RPMI8226 (cell line): Measurements from ENCODE around the gene ABI3BP.

ENCODE experiments used
- DNase-seq: peaks from one replicate; pipeline ENCODE4 v3.0.0-alpha.2; 2015

ABI3BP gene

GRCh38 chr3:100761211-100761942 is 231.8 kb downstream of the ABI3BP start:
- DNase-seq = peak; percentile 92

- DNase-seq = peak; percentile 41
Observed at GRCh38 chr3:100760377-100760776, 232.8 kb downstream of the ABI3BP start.

DNA sequence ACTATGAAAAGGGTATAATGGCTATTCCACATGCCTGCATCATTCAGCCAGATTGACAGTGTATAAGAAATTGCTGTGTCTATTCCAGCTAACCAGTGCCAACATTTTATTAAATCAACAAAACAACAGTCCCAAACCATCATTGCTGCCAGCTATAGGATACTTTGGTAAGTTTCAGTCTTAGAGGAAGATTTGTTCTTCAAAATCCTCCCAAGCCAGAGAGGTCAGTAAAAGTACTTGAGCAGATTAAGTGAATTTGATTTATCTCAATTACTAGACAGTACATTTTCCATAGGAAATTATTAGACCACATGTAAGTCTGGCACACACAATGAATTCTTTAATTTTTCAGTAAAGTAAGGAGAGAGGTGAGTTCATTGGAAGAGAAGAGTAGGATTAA is 233.3 kb downstream of the ABI3BP start:
- DNase-seq = no peak

- DNase-seq = no peak
Observed at GRCh38 chr3:100759159-100759558, 234.1 kb downstream of the ABI3BP start.

DNA sequence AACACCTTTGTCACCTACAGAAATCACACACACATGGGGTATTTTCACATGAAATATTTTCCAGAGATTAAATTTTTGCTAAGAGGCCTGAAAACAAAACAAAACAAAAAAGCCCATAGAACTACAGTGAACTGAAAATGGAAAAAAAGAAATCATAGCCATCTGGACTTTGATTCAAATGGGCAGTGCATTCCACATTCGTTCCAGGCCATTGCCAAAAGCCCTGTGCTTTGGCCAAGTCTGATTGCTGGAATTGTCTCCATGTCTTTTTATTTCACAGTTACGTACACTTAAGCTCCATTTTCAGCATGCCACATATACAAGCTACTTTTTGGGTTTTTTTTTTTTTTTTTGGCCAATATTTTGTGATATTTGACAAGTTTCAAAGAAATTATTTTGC is 236.8 kb downstream of the ABI3BP start:
- no peak for DNase-seq

DNA sequence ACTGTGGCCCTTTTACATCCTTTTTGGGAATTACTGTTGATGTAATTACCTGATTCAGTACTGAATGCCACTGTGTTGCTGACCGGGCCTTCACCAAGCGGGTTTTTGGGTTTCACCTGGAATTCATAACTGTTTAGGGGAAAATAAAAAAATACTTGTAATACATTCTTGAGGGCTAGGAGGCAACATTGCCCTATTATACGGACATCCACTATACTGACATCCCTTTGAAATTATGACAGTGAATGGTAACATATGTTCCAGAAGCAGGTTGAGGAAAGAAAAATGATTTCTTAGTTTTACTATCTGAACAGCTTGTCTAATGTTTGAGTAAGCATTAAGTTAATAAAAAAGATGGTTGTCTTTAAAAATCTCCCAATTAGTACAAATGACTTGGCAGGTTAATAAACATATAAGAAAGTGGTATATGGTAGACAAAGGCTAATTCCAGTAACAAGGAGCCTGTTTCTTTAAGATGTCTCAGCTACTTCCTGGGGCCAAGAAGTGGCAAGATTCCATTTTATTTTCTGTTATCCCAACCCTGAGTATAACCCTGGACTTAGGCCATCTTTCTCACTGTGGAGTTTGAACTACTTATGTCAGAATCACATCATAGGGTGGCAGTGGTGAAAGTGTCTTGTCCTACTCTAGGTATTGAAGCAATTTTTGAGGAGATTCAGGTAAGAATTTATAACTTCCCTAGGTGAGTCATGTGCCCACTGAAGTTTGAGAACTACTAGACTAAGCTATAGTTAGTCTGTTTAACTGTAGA is 238.5 kb downstream of the ABI3BP start:
- no peak for DNase-seq

GRCh38 chr3:100753846-100754245 is 239.4 kb downstream of the ABI3BP start:
- no peak for DNase-seq

DNA sequence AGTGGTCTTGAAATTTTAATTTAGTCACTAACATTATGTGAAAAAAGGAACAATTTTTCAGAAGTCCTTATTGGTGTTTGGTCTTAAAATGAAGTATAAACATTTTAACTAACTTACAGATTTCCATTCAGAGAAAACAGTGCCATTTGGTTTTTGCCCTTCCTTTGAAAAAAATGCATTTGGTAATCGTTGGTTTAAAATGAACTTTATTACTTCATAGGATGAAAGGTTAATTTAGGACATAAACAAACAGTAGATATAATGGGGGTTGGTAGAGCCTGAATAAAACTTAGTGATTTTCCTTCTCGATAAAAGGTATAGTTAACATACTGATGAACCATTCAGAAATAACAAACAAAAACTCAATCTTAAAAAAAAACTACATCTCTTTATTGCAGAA is 244.3 kb downstream of the ABI3BP start:
- DNase-seq = no peak

DNA sequence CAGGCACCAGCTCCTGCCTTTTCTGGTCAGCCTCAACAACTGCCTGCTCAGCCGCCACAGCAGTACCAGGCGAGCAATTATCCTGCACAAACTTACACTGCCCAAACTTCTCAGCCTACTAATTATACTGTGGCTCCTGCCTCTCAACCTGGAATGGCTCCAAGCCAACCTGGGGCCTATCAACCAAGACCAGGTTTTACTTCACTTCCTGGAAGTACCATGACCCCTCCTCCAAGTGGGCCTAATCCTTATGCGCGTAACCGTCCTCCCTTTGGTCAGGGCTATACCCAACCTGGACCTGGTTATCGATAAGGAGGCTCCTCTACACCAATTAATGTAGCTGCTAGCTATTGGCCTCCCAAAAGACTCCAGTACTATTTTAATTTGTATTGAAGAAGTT is 245.0 kb downstream of the ABI3BP start:
- no peak for DNase-seq

GRCh38 chr3:100746092-100746491 is 247.1 kb downstream of the ABI3BP start:
- DNase-seq = no peak

- DNase-seq = no peak
Observed at GRCh38 chr3:100745617-100746016, 247.6 kb downstream of the ABI3BP start.

DNA sequence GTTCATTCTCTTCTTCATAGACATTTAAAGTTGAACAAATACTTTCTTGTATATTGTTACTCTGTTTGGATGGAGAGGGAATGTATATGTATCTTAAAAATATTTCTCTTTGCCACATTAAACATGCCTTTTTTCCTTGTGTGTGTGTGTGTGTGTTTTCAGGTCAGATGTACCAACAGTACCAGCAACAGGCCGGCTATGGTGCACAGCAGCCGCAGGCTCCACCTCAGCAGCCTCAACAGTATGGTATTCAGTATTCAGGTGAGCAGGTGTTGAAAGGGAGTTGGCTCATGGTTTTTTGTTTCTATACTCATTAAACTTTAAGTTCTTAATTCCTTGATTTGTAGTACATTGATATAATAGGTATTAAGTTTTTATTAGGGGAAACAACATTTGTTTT is 248.6 kb downstream of the ABI3BP start:
- DNase-seq = no peak

DNA sequence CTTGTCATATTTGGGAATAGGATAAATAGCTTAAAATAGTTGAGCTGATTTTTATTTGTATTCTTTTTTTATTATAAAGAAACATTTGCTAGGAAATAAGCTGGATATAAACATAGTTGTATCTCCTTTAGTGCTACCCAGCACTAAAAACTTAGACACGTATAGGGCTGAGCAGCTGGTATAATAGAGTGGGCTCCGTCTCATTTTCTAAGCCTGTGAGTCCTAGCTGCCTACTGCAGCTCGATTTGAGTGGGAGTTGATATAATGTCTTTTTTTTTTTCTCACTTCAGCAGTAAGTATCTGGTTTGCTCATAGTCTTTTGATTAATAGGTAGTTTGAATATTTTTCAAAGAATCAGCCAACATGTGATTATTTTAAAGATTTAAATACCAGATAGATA is 249.7 kb downstream of the ABI3BP start:
- DNase-seq = no peak

DNA sequence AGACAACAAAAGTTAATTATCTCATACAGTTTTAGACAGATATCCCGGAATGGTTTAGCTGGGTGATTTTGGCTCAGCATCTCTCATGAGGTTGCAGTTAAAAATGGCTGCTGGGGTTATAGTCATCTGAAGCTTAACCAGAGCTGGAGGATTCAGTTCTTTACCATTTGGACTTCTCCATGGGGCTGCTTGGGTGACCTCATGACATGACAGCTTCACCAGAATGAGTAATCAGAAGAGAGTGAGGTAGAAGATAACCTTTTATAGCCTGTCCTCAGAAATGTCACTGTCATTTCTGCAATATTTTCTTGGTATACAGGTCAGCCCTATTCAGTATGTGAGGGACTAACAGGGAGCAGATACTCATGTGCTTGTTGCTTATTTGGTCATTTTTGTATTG is 253.0 kb downstream of the ABI3BP start:
- DNase-seq = no peak

- DNase-seq = peak; percentile 15
Observed at GRCh38 chr3:100737334-100737733, 255.9 kb downstream of the ABI3BP start.

- no peak for DNase-seq
Observed at GRCh38 chr3:100732435-100732834, 260.8 kb downstream of the ABI3BP start.

- DNase-seq = no peak
Observed at GRCh38 chr3:100730524-100730923, 262.7 kb downstream of the ABI3BP start.

- DNase-seq = no peak
Observed at GRCh38 chr3:100726706-100727105, 266.5 kb downstream of the ABI3BP start.

DNA sequence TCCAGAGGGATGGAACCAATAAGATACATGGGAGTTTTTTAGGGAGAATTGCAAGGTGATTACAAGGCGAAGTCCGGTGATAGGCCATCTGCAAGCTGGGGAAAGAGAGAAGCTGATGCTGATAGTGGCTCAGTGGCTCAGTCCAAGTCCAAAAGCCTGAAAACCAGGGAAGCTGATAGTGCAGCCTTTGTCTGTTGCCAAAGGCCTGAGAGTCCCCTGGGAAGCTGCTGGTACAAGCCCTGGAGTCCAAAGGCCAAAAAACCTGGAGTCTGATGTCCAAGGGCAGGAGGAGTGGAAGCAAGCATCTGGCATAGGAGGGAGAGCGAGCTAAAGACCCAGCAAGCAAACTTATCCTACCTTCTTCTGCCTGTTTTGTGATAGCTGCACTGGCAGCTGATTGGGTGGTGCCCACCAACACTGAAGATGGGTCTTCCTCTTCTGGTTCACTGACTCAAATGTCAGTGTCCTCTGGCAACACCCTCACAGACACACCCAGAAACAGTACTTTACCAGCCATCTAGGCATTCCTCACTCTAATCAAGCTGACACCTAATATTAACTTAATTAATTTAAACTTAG is 267.2 kb downstream of the ABI3BP start:
- no peak for DNase-seq

DNA sequence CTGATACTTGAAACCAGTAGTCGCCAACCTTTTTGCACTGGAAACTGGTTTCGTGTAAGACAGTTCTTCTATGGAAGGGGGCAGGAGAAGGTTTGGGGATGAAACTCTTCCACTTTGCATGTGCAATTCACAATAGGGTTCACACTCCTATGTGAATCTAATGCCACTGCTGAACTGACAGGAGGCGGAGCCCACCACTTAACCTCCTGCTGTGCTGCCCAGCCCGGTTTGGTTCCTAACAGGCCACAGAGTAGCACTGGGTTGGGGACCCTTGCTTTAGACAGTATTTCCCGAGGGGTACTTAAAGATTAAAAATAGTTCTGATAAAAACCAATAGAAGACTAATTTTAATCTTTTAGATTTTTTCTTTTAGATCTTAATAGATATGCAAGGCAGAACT is 272.8 kb downstream of the ABI3BP start:
- no peak for DNase-seq

- no peak for DNase-seq
Observed at GRCh38 chr3:100719136-100719535, 274.1 kb downstream of the ABI3BP start.

GRCh38 chr3:100717637-100718487 is 275.4 kb downstream of the ABI3BP start:
- no peak for DNase-seq

DNA sequence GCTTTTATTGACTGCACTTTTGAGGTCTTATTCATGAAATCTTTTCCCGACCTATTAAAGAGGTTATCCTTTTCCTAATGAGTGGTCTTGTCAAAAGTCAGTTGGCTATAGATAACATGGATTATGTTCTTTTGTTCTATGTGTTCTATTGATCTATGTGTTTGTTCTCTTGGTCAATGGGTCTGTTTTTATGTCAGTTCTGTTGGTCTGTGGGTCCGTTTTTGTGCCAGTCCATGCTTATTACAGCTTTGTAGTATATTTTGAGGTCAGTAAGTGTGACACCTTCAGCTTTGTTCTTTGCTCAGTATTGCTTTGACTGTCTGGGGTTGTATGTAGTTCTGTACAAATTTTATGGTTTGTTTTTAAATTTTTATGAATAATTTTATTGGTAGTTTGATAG is 276.2 kb downstream of the ABI3BP start:
- DNase-seq = no peak
